K562 (cell line): ENCODE data around the gene MCIDAS. TPM values are rescaled to one million over a fixed set of nuclear protein-coding genes. Genes with fewer than 3 reads are reported as not detected.

Source experiments
- CBFB ChIP-seq: sonication (generic); formaldehyde crosslinking; IDR thresholded peaks from 2 replicates; pipeline ENCODE4 v1.4.0; 2020; ENCODE audit warnings: mild to moderate bottlenecking, missing genetic modification reagents
- CREB3L1 ChIP-seq: fragments of 450-650 bp; IDR thresholded peaks from 2 replicates; pipeline ENCODE4 v1.6.1; 2014; ENCODE audit warnings: low read depth, mild to moderate bottlenecking, moderate library complexity, borderline replicate concordance
- FOXA3 ChIP-seq, 2 experiments: fragments of 450-650 bp in 1 of 2; sonication (generic) in 1 of 2; formaldehyde crosslinking; IDR thresholded peaks in 1 of 2; conservative IDR thresholded peaks in 1 of 2; 2 replicates each; pipeline versions ENCODE4 v1.4.0 to v1.8.0; 2020 to 2022; ENCODE audit warnings: mild to moderate bottlenecking in 2 of 2, missing genetic modification reagents in 1 of 2
- KLF1 ChIP-seq: fragments of 450-650 bp; IDR thresholded peaks from 2 replicates; pipeline ENCODE4 v1.6.1; 2016; ENCODE audit warnings: missing genetic modification characterization, missing compliant biosample characterization
- MCM2 ChIP-seq: fragments of 450-650 bp; IDR thresholded peaks from 2 replicates; pipeline ENCODE4 v1.6.1; 2017; ENCODE audit warnings: low read depth, mild to moderate bottlenecking
- MGA ChIP-seq: fragments of 450-650 bp; IDR thresholded peaks from 2 replicates; pipeline ENCODE4 v1.6.1; 2016; ENCODE audit warnings: mild to moderate bottlenecking, moderate library complexity
- RNF2 ChIP-seq: sonication (generic); IDR thresholded peaks from 2 replicates; pipeline ENCODE4 v1.6.1; 2016
- SMARCA5 ChIP-seq: fragments of 450-650 bp; IDR thresholded peaks from 2 replicates; pipeline ENCODE4 v1.6.1; 2016
- STAG1 ChIP-seq: sonication (generic); formaldehyde crosslinking; IDR thresholded peaks from 2 replicates; pipeline ENCODE4 v1.5.0; 2020; ENCODE audit warnings: missing genetic modification reagents, borderline replicate concordance
- TCF3 ChIP-seq: sonication (generic); formaldehyde crosslinking; IDR thresholded peaks from 2 replicates; pipeline ENCODE4 v1.4.0; 2020; ENCODE audit warnings: mild to moderate bottlenecking, missing genetic modification reagents
- TEAD4 ChIP-seq, 2 experiments: sonication (generic) in 1 of 2; formaldehyde crosslinking in 1 of 2; IDR thresholded peaks; 2 replicates each; pipeline versions ENCODE4 v1.6.1 to v1.8.0; 2012 to 2022; ENCODE audit warnings: borderline replicate concordance in 1 of 2, inconsistent platforms in 1 of 2, low read length in 1 of 2, mild to moderate bottlenecking in 1 of 2, missing genetic modification reagents in 1 of 2
- TRIM25 ChIP-seq: fragments of 450-650 bp; IDR thresholded peaks from 2 replicates; pipeline ENCODE4 v1.7.0; 2016; ENCODE audit warnings: borderline replicate concordance
- polyA plus RNA-seq, 8 experiments: library from polyadenylated mRNA; depleted of rRNA in 4 of 8; stranded (reverse) in 5 of 8; unstranded in 3 of 8; fragments of >200 nt; fragmentation: Nextera tagmentation in 2 of 8; fragmentation: Illumina TruSeq in 1 of 8; extraction: Ambion mirVana in 2 of 8; extraction: Trizol in 1 of 8; gene quantifications; 2 replicates each; pipeline versions ENCODE4 v1.2.1 to v1.2.3, GENCODE V29; 2011 to 2014; ENCODE audit warnings: inconsistent platforms in 1 of 8, missing spikeins in 1 of 8
- total RNA-seq, 7 experiments: library from RNA; depleted of rRNA in 6 of 7; stranded (reverse); fragments of >200 nt in 6 of 7; fragmentation: Illumina TruSeq in 2 of 7; extraction: Trizol in 2 of 7; gene quantifications; 2 replicates each; pipeline versions ENCODE4 v1.2.1 to v1.2.3, GENCODE V29; 2011 to 2021; ENCODE audit warnings: low replicate concordance in 1 of 7

Gene MCIDAS
- total and polyA plus RNA-seq, 9 of the 15 experiments (the other 6 are each of a cell fraction or from before 2014, with no cell fraction given) = 0.07 to 1.5 (median 0.69) TPM

- TF ChIP-seq MGA (peak; percentile 81; the same call in 1 of the 2 replicates), FOXA3 (CRISPR knock-in tag; conservative IDR thresholded peaks at IDR 0.05 in 1 of 2, IDR thresholded peaks at IDR 0.05 in 1 of 2) (peak in 1 of 2 experiments; percentile 51; a peak in 1 of 4 replicates), CREB3L1 (no peak; the same call in 1 of the 2 replicates), TEAD4 (IDR thresholded peaks at IDR 0.05; ENCODE audit: low read length) (no peak; the same call in 1 of the 2 replicates), TEAD4 (CRISPR knock-in tag; IDR thresholded peaks at IDR 0.05; ENCODE audit: borderline replicate concordance) (no peak), RNF2 (0 out of 2 replicates have a peak, but pooled peaks have one; percentile 3), TCF3 (CRISPR knock-in tag) (no peak), KLF1 (no peak), STAG1 (CRISPR knock-in tag) (0 out of 2 replicates have a peak, but pooled peaks have one; percentile 0), CBFB (no peak), MCM2 (no peak), SMARCA5 (no peak), TRIM25 (no peak)
Observed at GRCh38 chr5:55226934-55227663, at the start of gene MCIDAS (continued).
